ENCODE data around the gene EPB41L4B.
"Not testable (repeated sequence)": the region's sequence is repeated elsewhere in the genome, so short reads cannot be mapped to it uniquely, and the experiment has no call there.

DNA sequence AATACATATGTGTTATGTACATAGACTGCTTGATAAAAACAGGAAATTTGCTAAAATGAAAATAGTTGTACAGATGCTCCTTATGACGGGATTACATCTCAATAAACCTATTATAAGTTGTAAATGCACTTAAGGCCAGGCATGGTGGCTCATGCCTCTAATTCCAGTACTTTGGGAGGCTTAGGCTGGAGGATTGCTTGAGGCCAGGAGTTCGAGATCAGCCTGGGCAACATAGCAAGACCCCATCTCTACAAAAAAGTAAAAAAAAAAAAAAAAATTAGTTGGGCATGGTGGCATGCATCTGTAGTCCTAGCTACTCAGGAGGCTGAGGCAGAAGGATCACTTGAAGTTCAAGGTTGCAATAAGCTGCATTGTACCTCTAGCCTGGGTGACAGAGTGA lies 37.2 kb downstream of the EPB41L4B start:
- TF ChIP-seq POLR2A (IDR thresholded peaks at IDR 0.05; ENCODE audit: low read depth): not testable (repeated sequence)
- TF ChIP-seq, protein P1, sequence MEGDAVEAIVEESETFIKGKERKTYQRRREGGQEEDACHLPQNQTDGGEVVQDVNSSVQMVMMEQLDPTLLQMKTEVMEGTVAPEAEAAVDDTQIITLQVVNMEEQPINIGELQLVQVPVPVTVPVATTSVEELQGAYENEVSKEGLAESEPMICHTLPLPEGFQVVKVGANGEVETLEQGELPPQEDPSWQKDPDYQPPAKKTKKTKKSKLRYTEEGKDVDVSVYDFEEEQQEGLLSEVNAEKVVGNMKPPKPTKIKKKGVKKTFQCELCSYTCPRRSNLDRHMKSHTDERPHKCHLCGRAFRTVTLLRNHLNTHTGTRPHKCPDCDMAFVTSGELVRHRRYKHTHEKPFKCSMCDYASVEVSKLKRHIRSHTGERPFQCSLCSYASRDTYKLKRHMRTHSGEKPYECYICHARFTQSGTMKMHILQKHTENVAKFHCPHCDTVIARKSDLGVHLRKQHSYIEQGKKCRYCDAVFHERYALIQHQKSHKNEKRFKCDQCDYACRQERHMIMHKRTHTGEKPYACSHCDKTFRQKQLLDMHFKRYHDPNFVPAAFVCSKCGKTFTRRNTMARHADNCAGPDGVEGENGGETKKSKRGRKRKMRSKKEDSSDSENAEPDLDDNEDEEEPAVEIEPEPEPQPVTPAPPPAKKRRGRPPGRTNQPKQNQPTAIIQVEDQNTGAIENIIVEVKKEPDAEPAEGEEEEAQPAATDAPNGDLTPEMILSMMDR (IDR thresholded peaks at IDR 0.05): not testable (repeated sequence)

Measured in esophagus muscularis mucosa (tissue), 3 donors.